Keratinocyte (primary cell): ENCODE measurements around the gene ALG1L2.
"Not testable (repeated sequence)": the region's sequence is repeated elsewhere in the genome, so short reads cannot be mapped to it uniquely, and the experiment has no call there.

Experiments used
- EZH2 ChIP-seq: IDR thresholded peaks from one replicate; pipeline ENCODE4 v1.6.1; 2012; ENCODE audit warnings: inconsistent platforms, mild to moderate bottlenecking, low read length, moderate library complexity
- TF ChIP-seq, protein P1 (sequence below), 3 experiments: IDR thresholded peaks in 1 of 3; conservative IDR thresholded peaks in 1 of 3; optimal IDR thresholded peaks in 1 of 3; 2 replicates in 2 of 3; 3 replicates in 1 of 3; pipeline versions ENCODE3 to v1.5.1; 2011; ENCODE audit warnings: low read length in 3 of 3, mild to moderate bottlenecking in 3 of 3, moderate library complexity in 2 of 3, control low read depth in 1 of 3, inconsistent platforms in 1 of 3; ENCODE audit not compliant: insufficient read depth in 2 of 3; ENCODE audit errors: extremely low read depth in 1 of 3

DNA sequence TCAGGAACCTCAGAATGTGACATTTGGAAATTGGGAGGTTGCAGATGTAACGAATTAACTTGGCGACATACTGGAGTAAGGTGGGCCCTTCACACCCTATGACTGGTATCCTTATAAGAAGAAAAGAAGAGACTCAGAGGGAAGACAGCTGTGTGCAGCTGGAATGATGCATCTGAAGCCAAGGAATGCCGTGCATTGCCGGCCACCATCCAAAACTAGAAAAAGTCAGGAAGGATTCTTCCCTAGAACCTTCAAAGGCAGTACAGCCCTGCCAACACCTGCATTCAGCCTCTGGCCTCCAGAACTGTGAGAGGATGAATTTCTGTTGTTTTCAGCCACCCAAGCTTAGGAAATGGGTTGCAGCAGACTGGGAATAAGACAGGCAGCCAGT is 23.4 kb upstream of the ALG1L2 start:
- TF ChIP-seq, protein P1, sequence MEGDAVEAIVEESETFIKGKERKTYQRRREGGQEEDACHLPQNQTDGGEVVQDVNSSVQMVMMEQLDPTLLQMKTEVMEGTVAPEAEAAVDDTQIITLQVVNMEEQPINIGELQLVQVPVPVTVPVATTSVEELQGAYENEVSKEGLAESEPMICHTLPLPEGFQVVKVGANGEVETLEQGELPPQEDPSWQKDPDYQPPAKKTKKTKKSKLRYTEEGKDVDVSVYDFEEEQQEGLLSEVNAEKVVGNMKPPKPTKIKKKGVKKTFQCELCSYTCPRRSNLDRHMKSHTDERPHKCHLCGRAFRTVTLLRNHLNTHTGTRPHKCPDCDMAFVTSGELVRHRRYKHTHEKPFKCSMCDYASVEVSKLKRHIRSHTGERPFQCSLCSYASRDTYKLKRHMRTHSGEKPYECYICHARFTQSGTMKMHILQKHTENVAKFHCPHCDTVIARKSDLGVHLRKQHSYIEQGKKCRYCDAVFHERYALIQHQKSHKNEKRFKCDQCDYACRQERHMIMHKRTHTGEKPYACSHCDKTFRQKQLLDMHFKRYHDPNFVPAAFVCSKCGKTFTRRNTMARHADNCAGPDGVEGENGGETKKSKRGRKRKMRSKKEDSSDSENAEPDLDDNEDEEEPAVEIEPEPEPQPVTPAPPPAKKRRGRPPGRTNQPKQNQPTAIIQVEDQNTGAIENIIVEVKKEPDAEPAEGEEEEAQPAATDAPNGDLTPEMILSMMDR (optimal IDR thresholded peaks at IDR 0.05 in 1 of 3, IDR thresholded peaks at IDR 0.05 in 1 of 3, conservative IDR thresholded peaks at IDR 0.05 in 1 of 3; ENCODE audit: extremely low read depth in 1 of 3, insufficient read depth in 2 of 3, low read length in 3 of 3): not testable (repeated sequence)
- TF ChIP-seq EZH2: not testable (repeated sequence)
